Liver (tissue), 9 donors: ENCODE results near the gene ABT1. TPM values are rescaled to one million over a fixed set of nuclear protein-coding genes. Genes with fewer than 3 reads are reported as not detected.

Source experiments
- DNase-seq: peaks from one replicate; pipeline ENCODE4 v3.0.0-alpha.2; 2017; ENCODE audit warnings: low spot score
- H3K27ac ChIP-seq, 2 donors: one replicate each; pipeline ENCODE4 v1.7.0; 2013; ENCODE audit warnings: inconsistent platforms in 2 of 2, low read length in 2 of 2, control low read depth in 1 of 2, low read depth in 1 of 2, mild to moderate bottlenecking in 1 of 2
- H3K27me3 ChIP-seq, 4 donors: one replicate each; pipeline versions ENCODE4 v1.6.1 to v1.7.0; 2013; ENCODE audit warnings: low read length in 3 of 4, inconsistent platforms in 1 of 4, mild to moderate bottlenecking in 1 of 4, moderate library complexity in 1 of 4; ENCODE audit not compliant: control insufficient read depth in 4 of 4, insufficient read depth in 4 of 4
- H3K36me3 ChIP-seq, 4 donors: one replicate each; pipeline versions ENCODE4 v1.6.1 to v1.7.0; 2013; ENCODE audit warnings: low read length in 3 of 4, mild to moderate bottlenecking in 3 of 4, low read depth in 1 of 4, moderate library complexity in 1 of 4; ENCODE audit not compliant: control insufficient read depth in 4 of 4, insufficient read depth in 3 of 4
- H3K4me1 ChIP-seq, 4 donors: one replicate each; pipeline versions ENCODE4 v1.6.1 to v1.7.0; 2013; ENCODE audit warnings: low read length in 3 of 4, mild to moderate bottlenecking in 3 of 4, moderate library complexity in 1 of 4; ENCODE audit not compliant: control insufficient read depth in 4 of 4, insufficient read depth in 4 of 4
- H3K4me3 ChIP-seq, 3 donors: one replicate each; pipeline versions ENCODE4 v1.6.1 to v1.7.0; 2013; ENCODE audit warnings: low read length in 3 of 3, control low read depth in 1 of 3, low read depth in 1 of 3, mild to moderate bottlenecking in 1 of 3
- H3K9ac ChIP-seq, 2 donors: one replicate each; pipeline ENCODE4 v1.7.0; 2013; ENCODE audit warnings: low read length in 2 of 2, mild to moderate bottlenecking in 2 of 2, moderate library complexity in 2 of 2, control low read depth in 1 of 2, low read depth in 1 of 2
- H3K9me3 ChIP-seq, 4 donors: one replicate each; pipeline versions ENCODE4 v1.6.1 to v1.7.0; 2013; ENCODE audit warnings: low read length in 3 of 4; ENCODE audit not compliant: control insufficient read depth in 4 of 4
- HNF4G ChIP-seq: IDR thresholded peaks from 2 replicates; pipeline ENCODE4 v1.6.1; 2016; ENCODE audit warnings: antibody characterized with exemption
- MAX ChIP-seq: IDR thresholded peaks from 2 replicates; pipeline ENCODE4 v1.6.1; 2016; ENCODE audit warnings: antibody characterized with exemption
- RXRA ChIP-seq, 2 donors: IDR thresholded peaks; 2 replicates each; pipeline ENCODE4 v1.6.1; 2017 to 2018; ENCODE audit warnings: antibody characterized with exemption in 2 of 2, mild to moderate bottlenecking in 1 of 2
- WGBS: extraction: QIAGEN DNeasy Blood & Tissue Kit; methylation state at CpG from one replicate; pipeline ENCODE4 v1.1.7; 2013; 5-methylcytosine and 5-hydroxymethylcytosine counted together
- polyA plus RNA-seq, 2 donors: library from polyadenylated mRNA; stranded (reverse) in 1 of 2; unstranded in 1 of 2; fragments of 200-250 nt in 1 of 2; fragments of >200 nt in 1 of 2; fragmentation: Nextera tagmentation in 1 of 2; extraction: Ambion mirVana in 1 of 2; gene quantifications; one replicate each; pipeline versions ENCODE4 v1.2.1 to v1.2.3, GENCODE V29; 2013 to 2015
- total RNA-seq, 2 donors: library from RNA; depleted of rRNA; stranded (reverse); fragments of >200 nt; gene quantifications; one replicate each; pipeline ENCODE4 v1.2.3, GENCODE V29; 2014
- TF ChIP-seq, protein P1 (sequence below): fragments of 150-350 bp; IDR thresholded peaks from 2 replicates; pipeline ENCODE4 v1.5.1; 2017; ENCODE audit warnings: improper control_type of control experiment, low read depth, low read length; ENCODE audit not compliant: missing input control
- donor health status: healthy.
- donor health status: healthy.
- donor health status: healthy.
- donor health status: healthy.
- donor health status: healthy.

ABT1 gene
- total and polyA plus RNA-seq, 4 donors: 8.3 to 13.0 (median 10.0) TPM

DNA sequence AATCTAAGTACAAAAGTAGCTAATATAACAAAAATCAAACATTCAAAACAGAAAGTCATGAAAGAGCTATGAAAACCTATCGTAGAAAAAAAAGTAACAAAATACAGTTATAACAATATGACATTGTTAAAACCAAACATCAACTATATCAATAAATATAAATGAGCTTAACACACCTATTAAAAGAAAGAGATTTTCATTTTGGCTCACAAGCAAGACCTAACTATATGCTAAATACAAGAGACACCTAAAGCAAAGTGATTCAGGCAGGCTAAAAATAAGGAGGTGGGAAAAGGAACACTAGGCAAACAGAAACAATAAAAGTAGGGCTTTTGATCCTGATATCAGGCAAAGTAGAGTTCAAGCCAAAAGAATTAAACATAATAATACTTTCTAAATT lies 49.3 kb downstream of the ABT1 start:
- WGBS: 98% methylated on average over 1 of the region's 1 CpG
- Histone ChIP-seq H3K27ac (no peak overlapping the region), H3K4me1 (no peaks in the 10 kb centered on the region), H3K27me3 (no peaks in the 10 kb centered on the region), H3K4me3 (no peak overlapping the region), H3K9ac (no peak overlapping the region), H3K36me3 (peaks cover 8 to 50% (median 35%) of the 10 kb centered on the region in 4 donors), H3K9me3 (peaks cover 10 to 50% (median 26%) of the 10 kb centered on the region in 4 donors)
- TF ChIP-seq, protein P1, sequence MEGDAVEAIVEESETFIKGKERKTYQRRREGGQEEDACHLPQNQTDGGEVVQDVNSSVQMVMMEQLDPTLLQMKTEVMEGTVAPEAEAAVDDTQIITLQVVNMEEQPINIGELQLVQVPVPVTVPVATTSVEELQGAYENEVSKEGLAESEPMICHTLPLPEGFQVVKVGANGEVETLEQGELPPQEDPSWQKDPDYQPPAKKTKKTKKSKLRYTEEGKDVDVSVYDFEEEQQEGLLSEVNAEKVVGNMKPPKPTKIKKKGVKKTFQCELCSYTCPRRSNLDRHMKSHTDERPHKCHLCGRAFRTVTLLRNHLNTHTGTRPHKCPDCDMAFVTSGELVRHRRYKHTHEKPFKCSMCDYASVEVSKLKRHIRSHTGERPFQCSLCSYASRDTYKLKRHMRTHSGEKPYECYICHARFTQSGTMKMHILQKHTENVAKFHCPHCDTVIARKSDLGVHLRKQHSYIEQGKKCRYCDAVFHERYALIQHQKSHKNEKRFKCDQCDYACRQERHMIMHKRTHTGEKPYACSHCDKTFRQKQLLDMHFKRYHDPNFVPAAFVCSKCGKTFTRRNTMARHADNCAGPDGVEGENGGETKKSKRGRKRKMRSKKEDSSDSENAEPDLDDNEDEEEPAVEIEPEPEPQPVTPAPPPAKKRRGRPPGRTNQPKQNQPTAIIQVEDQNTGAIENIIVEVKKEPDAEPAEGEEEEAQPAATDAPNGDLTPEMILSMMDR: no peak
- TF ChIP-seq HNF4G (no peak), MAX (no peak), RXRA (IDR thresholded peaks at IDR 0.05) (no peak)
- no peak for DNase-seq

Other genes with a start within 250 kb of the ABT1 start
- 10 to 100 TPM in 1 of 2 donors, 1 to 10 TPM in 1; 7.4 to 13.7 TPM for gene BTN3A2, start 231.8 kb upstream of the ABT1 start, total RNA-seq
- 1 to 10 TPM; 6.2 to 8.5 TPM for gene BTN3A2, start 231.8 kb upstream of the ABT1 start, polyA plus RNA-seq
- gene BTN2A2, start 213.8 kb upstream of the ABT1 start, total RNA-seq: 1 to 10 TPM; 1.2 to 3.2 TPM
- gene BTN2A2, start 213.8 kb upstream of the ABT1 start, polyA plus RNA-seq: 1 to 10 TPM; 1.7 to 2.4 TPM
- 10 to 100 TPM in 1 of 2 donors, 1 to 10 TPM in 1; 6.1 to 17.1 TPM for gene BTN3A1, start 194.7 kb upstream of the ABT1 start, total RNA-seq
- gene BTN3A1, start 194.7 kb upstream of the ABT1 start, polyA plus RNA-seq: 1 to 10 TPM; 2.3 to 6.4 TPM
- gene BTN3A3, start 156.4 kb upstream of the ABT1 start, total RNA-seq: 10 to 100 TPM in 1 of 2 donors, 1 to 10 TPM in 1; 3.2 to 11.6 TPM
- 1 to 10 TPM; 2.2 to 5.9 TPM for gene BTN3A3, start 156.4 kb upstream of the ABT1 start, polyA plus RNA-seq
- gene BTN2A1, start 139.0 kb upstream of the ABT1 start, total RNA-seq: 1 to 10 TPM; 4.8 to 5.5 TPM
- 1 to 10 TPM; 2.7 to 5.9 TPM for gene BTN2A1, start 139.0 kb upstream of the ABT1 start, polyA plus RNA-seq
- gene BTN1A1, start 96.7 kb upstream of the ABT1 start, total RNA-seq: not detected
- under 1 TPM in 1 of 2 donors, not detected in 1; 0.06 TPM for gene BTN1A1, start 96.7 kb upstream of the ABT1 start, polyA plus RNA-seq
- gene HMGN4, start 58.6 kb upstream of the ABT1 start, total RNA-seq: 10 to 100 TPM; 10.2 to 13.3 TPM
- gene HMGN4, start 58.6 kb upstream of the ABT1 start, polyA plus RNA-seq: 1 to 10 TPM; 8.2 to 9.9 TPM
- gene ZNF322, start 62.8 kb downstream of the ABT1 start, total RNA-seq: 1 to 10 TPM; 6.7 to 6.9 TPM
- 1 to 10 TPM; 3.3 to 9.0 TPM for gene ZNF322, start 62.8 kb downstream of the ABT1 start, polyA plus RNA-seq